Measurements from ENCODE around the gene BLM. TPM values are rescaled to one million over a fixed set of nuclear protein-coding genes. Genes with fewer than 3 reads are reported as not detected.

Gene BLM
- total and polyA plus RNA-seq, 7 donors: 0.27 to 15.6 (median 1.7) TPM

GRCh38 chr15:90790561-90790960 is 73.4 kb downstream of the BLM start:
- no peak for DNase-seq
- no peaks in the 10 kb centered on the region for H3K27me3 ChIP-seq (ENCODE audit: insufficient read depth in 3 of 3, low read length in 2 of 3)
- H3K4me3 ChIP-seq: no peak overlapping the region
- intact Hi-C loops (cut with DNase I): no loop called here
- no peaks in the 10 kb centered on the region for H3K9me3 ChIP-seq
- no peaks in the 10 kb centered on the region for H3K36me3 ChIP-seq (ENCODE audit: insufficient read depth in 1 of 2, low read depth in 1 of 2)
- H3K4me1 ChIP-seq: no peaks in the 10 kb centered on the region
- ATAC-seq: no peak
- WGBS, 3 donors: 58 to 83% (median 64%) methylated on average over 4 of the region's 4 CpGs
- no peak overlapping the region for H3K27ac ChIP-seq
- TF ChIP-seq CTCF (IDR thresholded peaks at IDR 0.05): no peak

- H3K4me3 ChIP-seq: no peak overlapping the region
- no peak for ATAC-seq
- H3K9me3 ChIP-seq: no peaks in the 10 kb centered on the region
- no peaks in the 10 kb centered on the region for H3K27me3 ChIP-seq (ENCODE audit: insufficient read depth in 3 of 3, low read length in 2 of 3)
- no peak for TF ChIP-seq CTCF (IDR thresholded peaks at IDR 0.05)
- no peak overlapping the region for H3K27ac ChIP-seq
- no peak for DNase-seq
- no peaks in the 10 kb centered on the region for H3K36me3 ChIP-seq (ENCODE audit: insufficient read depth in 1 of 2, low read depth in 1 of 2)
- H3K4me1 ChIP-seq: no peaks in the 10 kb centered on the region
- 70 to 98% (median 98%) methylated on average over 2 of the region's 2 CpGs for WGBS, 3 donors
- intact Hi-C loops (cut with DNase I): no loop called here
Measured at GRCh38 chr15:90794538-90794937, 77.4 kb downstream of the BLM start.

DNA sequence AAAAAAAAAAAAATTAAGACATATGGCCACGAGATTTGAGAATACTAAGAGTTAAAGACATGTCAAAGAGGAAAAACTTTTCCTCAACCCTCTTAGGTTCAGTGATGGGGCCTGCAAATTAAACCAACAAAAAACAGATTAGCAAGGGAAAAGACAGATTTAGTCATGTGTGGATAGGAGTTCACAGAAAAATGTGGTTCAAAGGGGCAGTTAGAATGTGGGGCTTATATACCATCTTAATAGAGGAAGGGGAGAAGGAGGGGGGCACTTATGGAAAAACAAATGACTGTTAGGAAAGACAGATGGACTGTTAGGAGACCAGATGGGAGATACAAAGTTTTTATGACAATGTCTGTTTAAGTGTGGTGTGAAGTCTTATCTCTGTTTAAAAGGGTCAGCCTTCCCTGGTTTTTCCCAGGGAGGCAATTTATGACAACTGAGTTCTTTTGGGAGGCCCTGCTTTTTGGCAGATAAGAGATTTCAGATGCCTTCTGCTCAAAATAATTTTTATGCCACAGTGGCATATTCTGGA is 82.6 kb downstream of the BLM start:
- H3K9me3 ChIP-seq: no peaks in the 10 kb centered on the region
- ATAC-seq (no peak), DNase-seq (no peak)
- H3K27ac ChIP-seq: no peak overlapping the region
- no peak overlapping the region for H3K4me3 ChIP-seq
- intact Hi-C loops (cut with DNase I): no loop called here
- H3K36me3 ChIP-seq (ENCODE audit: insufficient read depth in 1 of 2, low read depth in 1 of 2): no peaks in the 10 kb centered on the region
- TF ChIP-seq CTCF (IDR thresholded peaks at IDR 0.05): no peak
- 75 to 90% (median 76%) methylated on average over 1 of the region's 1 CpG for WGBS, 3 donors
- no peaks in the 10 kb centered on the region for H3K27me3 ChIP-seq (ENCODE audit: insufficient read depth in 3 of 3, low read length in 2 of 3)
- no peaks in the 10 kb centered on the region for H3K4me1 ChIP-seq

DNA sequence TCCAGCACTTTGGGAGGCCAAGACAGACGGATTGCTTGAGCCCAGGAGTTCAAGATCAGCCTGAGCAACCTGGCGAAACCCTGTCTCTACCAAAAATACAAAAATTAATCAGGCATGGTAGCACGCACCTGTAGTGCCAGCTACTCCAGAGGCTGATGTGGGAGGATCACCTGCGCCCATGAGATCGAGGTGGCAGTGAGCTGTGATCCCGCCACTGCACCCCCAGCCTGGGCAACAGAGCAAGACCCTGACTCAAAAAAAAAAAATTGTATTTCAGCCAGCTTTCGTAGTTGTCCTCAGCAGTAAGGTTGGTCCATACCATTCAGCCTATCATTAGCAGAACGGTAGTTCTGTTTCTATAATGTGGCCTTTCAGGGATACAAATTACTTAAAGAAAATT is 84.7 kb downstream of the BLM start:
- Histone ChIP-seq H3K4me3 (no peak overlapping the region), H3K27me3 (ENCODE audit: insufficient read depth in 3 of 3, low read length in 2 of 3) (no peaks in the 10 kb centered on the region), H3K27ac (no peak overlapping the region), H3K4me1 (no peaks in the 10 kb centered on the region), H3K36me3 (ENCODE audit: insufficient read depth in 1 of 2, low read depth in 1 of 2) (no peaks in the 10 kb centered on the region), H3K9me3 (no peaks in the 10 kb centered on the region)
- DNase-seq: no peak
- no peak for TF ChIP-seq CTCF (IDR thresholded peaks at IDR 0.05)
- ATAC-seq: no peak
- intact Hi-C loops (cut with DNase I): no loop called here
- 93 to 96% (median 94%) methylated on average over 8 of the region's 8 CpGs for WGBS, 3 donors

- H3K27ac ChIP-seq: no peak overlapping the region
- DNase-seq (no peak), ATAC-seq (no peak)
- H3K4me1 ChIP-seq: no peaks in the 10 kb centered on the region
- no peak for TF ChIP-seq CTCF (IDR thresholded peaks at IDR 0.05)
- no peaks in the 10 kb centered on the region for H3K9me3 ChIP-seq
- WGBS, 3 donors: 90 to 95% (median 91%) methylated on average over 8 of the region's 8 CpGs
- no peak overlapping the region for H3K4me3 ChIP-seq
- intact Hi-C loops (cut with DNase I): no loop called here
- H3K36me3 ChIP-seq (ENCODE audit: insufficient read depth in 1 of 2, low read depth in 1 of 2): no peaks in the 10 kb centered on the region
- no peaks in the 10 kb centered on the region for H3K27me3 ChIP-seq (ENCODE audit: insufficient read depth in 3 of 3, low read length in 2 of 3)
Measured at GRCh38 chr15:90807074-90807785, 90.1 kb downstream of the BLM start.

Data from psoas muscle (tissue), 8 donors.